Endothelial cell of umbilical vein (primary cell): ENCODE data around the gene ZNF804A. TPM values are rescaled to one million over a fixed set of nuclear protein-coding genes. Genes with fewer than 3 reads are reported as not detected.

ENCODE experiments used
- BruUV-seq: library from RNA; stranded (reverse); fragments of 400-500 nt; replicated peaks from 2 replicates; lab custom pipeline; 2021; lab: Mats Ljungman, UMichigan
- CTCF ChIA-PET: fragments of 300-600, 350-600 bp; sonication (Branson Sonifier 250); formaldehyde crosslinking; loops from one replicate; lab custom pipeline; 2021; ENCODE audit warnings: antibody characterized with exemption, inconsistent platforms; lab: Charles Lee
- POLR2A ChIA-PET: fragments of 300-600, 350-600 bp; sonication (Branson Sonifier 250); formaldehyde crosslinking; loops from one replicate; lab custom pipeline; 2021; ENCODE audit warnings: antibody characterized with exemption, inconsistent platforms; lab: Charles Lee
- DNase-seq: peaks from one replicate; pipeline ENCODE4 v3.0.0-alpha.2; 2011; ENCODE audit warnings: low read depth, low spot score
- FAIRE-seq: peaks from 2 replicates; lab custom pipeline; 2011; peaks lifted over from hg19 to GRCh38; lab: Jason Lieb, UNC
- H2AFZ ChIP-seq: 2 replicates; pipeline ENCODE4 v1.6.0; 2012; ENCODE audit warnings: low read depth, low read length, control low read depth, inconsistent platforms
- H3K27ac ChIP-seq: 2 replicates; pipeline ENCODE4 v1.5.1; 2011; ENCODE audit warnings: low read depth, mild to moderate bottlenecking, control low read depth, low read length, moderate library complexity; ENCODE audit not compliant: insufficient read depth
- H3K27me3 ChIP-seq, 2 experiments: 2 replicates each; pipeline versions ENCODE4 v1.6.0 to v1.6.1; 2011; ENCODE audit warnings: low read length in 2 of 2, mixed read lengths in 1 of 2; ENCODE audit not compliant: control insufficient read depth in 2 of 2, insufficient read depth in 2 of 2
- H3K36me3 ChIP-seq, 2 experiments: 2 replicates in 1 of 2; 3 replicates in 1 of 2; pipeline ENCODE4 v1.5.1; 2011; ENCODE audit warnings: low read length in 2 of 2, mild to moderate bottlenecking in 1 of 2, moderate library complexity in 1 of 2; ENCODE audit not compliant: control insufficient read depth in 2 of 2, insufficient read depth in 2 of 2; ENCODE audit errors: extremely low read depth in 1 of 2
- H3K4me1 ChIP-seq: 3 replicates; pipeline ENCODE4 v1.5.1; 2011; ENCODE audit warnings: mild to moderate bottlenecking, low read length; ENCODE audit not compliant: control insufficient read depth, insufficient read depth; ENCODE audit errors: extremely low read depth
- H3K4me2 ChIP-seq: 2 replicates; pipeline ENCODE4 v1.6.1; 2011; ENCODE audit warnings: low read length, control low read depth, mixed read lengths; ENCODE audit not compliant: insufficient read depth
- H3K4me3 ChIP-seq, 3 experiments: fragments of 200-600 bp in 1 of 3; sonication (generic), shearing (Covaris generic) in 1 of 3; replicated peaks in 1 of 3; 2 replicates each; pipeline ENCODE4 v1.5.1; 2011 to 2016; ENCODE audit warnings: control low read depth in 3 of 3, low read length in 3 of 3, mild to moderate bottlenecking in 2 of 3, inconsistent platforms in 1 of 3, low read depth in 1 of 3, moderate library complexity in 1 of 3; ENCODE audit not compliant: insufficient read depth in 1 of 3
- H3K79me2 ChIP-seq: 2 replicates; pipeline ENCODE4 v1.6.0; 2012; ENCODE audit warnings: low read length, inconsistent platforms; ENCODE audit not compliant: control insufficient read depth, insufficient read depth
- H3K9ac ChIP-seq: replicated peaks from 2 replicates; pipeline ENCODE3; 2011; ENCODE audit warnings: low read length, control low read depth; ENCODE audit not compliant: insufficient read depth; ENCODE audit errors: extremely low read depth
- H3K9me1 ChIP-seq: replicated peaks from 3 replicates; pipeline ENCODE4 v1.6.0; 2011; ENCODE audit warnings: mild to moderate bottlenecking, low read length; ENCODE audit not compliant: control insufficient read depth, insufficient read depth; ENCODE audit errors: extremely low read depth
- H3K9me3 ChIP-seq: replicated peaks from 2 replicates; pipeline ENCODE4 v1.5.1; 2012; ENCODE audit warnings: low read length, inconsistent platforms; ENCODE audit not compliant: control insufficient read depth, insufficient read depth
- H4K20me1 ChIP-seq: replicated peaks from 2 replicates; pipeline ENCODE3; 2011; ENCODE audit warnings: mild to moderate bottlenecking, low read length; ENCODE audit not compliant: control insufficient read depth, insufficient read depth; ENCODE audit errors: extremely low read depth
- EZH2 ChIP-seq: IDR thresholded peaks from 2 replicates; pipeline ENCODE4 v1.6.1; 2012; ENCODE audit warnings: borderline replicate concordance, low read depth, mild to moderate bottlenecking, moderate library complexity, low read length, inconsistent platforms; ENCODE audit not compliant: severe bottlenecking
- FOS ChIP-seq: IDR thresholded peaks from 2 replicates; pipeline ENCODE4 v1.6.1; 2011; ENCODE audit warnings: mild to moderate bottlenecking, low read length, moderate library complexity, borderline replicate concordance; ENCODE audit not compliant: insufficient read depth
- GATA2 ChIP-seq: IDR thresholded peaks from 2 replicates; pipeline ENCODE4 v1.7.0; 2011; ENCODE audit warnings: low read depth, mild to moderate bottlenecking, moderate library complexity, mixed read lengths, low read length; ENCODE audit not compliant: insufficient read length, insufficient read depth
- JUN ChIP-seq: IDR thresholded peaks from 2 replicates; pipeline ENCODE4 v1.6.1; 2011; ENCODE audit warnings: borderline replicate concordance, low read depth; ENCODE audit not compliant: insufficient read length, insufficient read depth
- MYC ChIP-seq: IDR thresholded peaks from one replicate; pipeline ENCODE4 v1.6.1; 2011; ENCODE audit warnings: mild to moderate bottlenecking, low read depth, low read length
- POLR2A ChIP-seq: IDR thresholded peaks from 2 replicates; pipeline ENCODE4 v1.6.1; 2012; ENCODE audit warnings: low read depth, mild to moderate bottlenecking, control low read depth, low read length
- POLR2AphosphoS5 ChIP-seq: IDR thresholded peaks from 2 replicates; pipeline ENCODE4 v1.6.1; 2012; ENCODE audit warnings: low read depth, mild to moderate bottlenecking, control low read depth, low read length, moderate library complexity; ENCODE audit not compliant: insufficient read depth
- dilution Hi-C: fragments of 300-500 bp; cut with MboI; formaldehyde crosslinking; loops from one replicate; pipeline ENCODE4 v1.15.0; 2019; ENCODE audit warnings: low sequenced_read_pairs; ENCODE audit not compliant: extremely low pct_ligation_motif_present
- intact Hi-C: fragments of 100-400 bp; cut with micrococcal nuclease; formaldehyde crosslinking; loops from one replicate; pipeline ENCODE4 v1.10.0; 2022
- polyA plus RNA-seq, 4 experiments: library from polyadenylated mRNA; depleted of rRNA in 3 of 4; stranded (reverse) in 3 of 4; unstranded in 1 of 4; fragments of >200 nt; gene quantifications; 2 replicates each; pipeline versions ENCODE4 v1.2.1 to v1.2.3, GENCODE V29; 2011 to 2012; ENCODE audit warnings: missing spikeins in 1 of 4
- total RNA-seq: library from RNA; stranded (reverse); gene quantifications from 2 replicates; pipeline ENCODE4 v1.2.3, GENCODE V29; 2021
- TF ChIP-seq, protein P1 (sequence below), 2 donors: IDR thresholded peaks; 1 replicate in 1 of 2; 2 replicates in 1 of 2; pipeline ENCODE4 v1.5.1; 2011; ENCODE audit warnings: low read length in 2 of 2, mild to moderate bottlenecking in 2 of 2, moderate library complexity in 2 of 2, control low read depth in 1 of 2, inconsistent platforms in 1 of 2, low read depth in 1 of 2; ENCODE audit not compliant: insufficient read depth in 1 of 2; ENCODE audit errors: extremely low read depth in 1 of 2
- TF ChIP-seq, protein P2 (sequence below): IDR thresholded peaks from 2 replicates; pipeline ENCODE4 v1.6.1; 2011; ENCODE audit not compliant: insufficient read depth, insufficient read length

The ZNF804A gene
- total and polyA plus RNA-seq, 2 donors (not counting 3 experiments of a cell fraction or from before 2014, with no cell fraction given), result 0.22 TPM; not detected in 1

DNA sequence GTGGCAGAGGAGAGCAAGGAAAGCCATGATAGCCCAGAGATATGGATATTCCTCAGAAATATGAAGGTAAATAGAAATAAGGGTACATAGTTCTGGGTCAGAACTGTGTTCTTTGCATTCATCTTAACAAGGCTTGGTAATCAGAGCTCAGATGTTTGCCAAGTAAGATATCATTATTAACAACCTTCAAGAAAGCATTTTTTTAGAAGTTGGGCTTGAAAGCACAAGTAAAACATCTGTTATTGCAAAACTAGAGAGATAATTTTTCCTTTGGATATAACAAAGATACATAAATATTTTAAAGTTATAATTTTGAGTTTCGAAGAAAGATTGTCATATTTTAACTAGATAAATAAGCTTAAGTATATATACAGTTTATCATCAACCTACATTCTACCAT is 171.4 kb downstream of the ZNF804A start:
- no peaks in the 10 kb centered on the region for H3K36me3 ChIP-seq
- no peak overlapping the region for H3K27ac ChIP-seq
- no peaks in the 10 kb centered on the region for H4K20me1 ChIP-seq
- DNase-seq (no peak), FAIRE-seq (no peak)
- no peak overlapping the region for H2AFZ ChIP-seq
- BruUV-seq, result no TSS peak
- H3K79me2 ChIP-seq, result no peaks in the 10 kb centered on the region
- H3K9ac ChIP-seq, result no peak overlapping the region
- no peaks in the 10 kb centered on the region for H3K9me1 ChIP-seq
- ChIA-PET POLR2A (no interaction called here), CTCF (interaction anchor here (0.9 to 1.0 kb wide), 2 partner anchors 11 to 13 kb away, joined by 3 to 4 read pairs; no protein-coding TSS in a partner anchor)
- dilution Hi-C loops, result no loop called here
- peaks cover 34% of the 10 kb centered on the region for H3K4me1 ChIP-seq
- intact Hi-C loops, result loop anchor here (1.0 to 5.0 kb wide), 2 partner anchors 12 to 157 kb away; no protein-coding TSS in a partner anchor
- H3K27me3 ChIP-seq, result no peaks in the 10 kb centered on the region
- H3K9me3 ChIP-seq, result no peaks in the 10 kb centered on the region
- no peak overlapping the region for H3K4me3 ChIP-seq
- no peak for TF ChIP-seq POLR2AphosphoS5
- TF ChIP-seq POLR2A, result no peak
- no peak for TF ChIP-seq GATA2
- TF ChIP-seq JUN, result no peak
- TF ChIP-seq, protein P1, sequence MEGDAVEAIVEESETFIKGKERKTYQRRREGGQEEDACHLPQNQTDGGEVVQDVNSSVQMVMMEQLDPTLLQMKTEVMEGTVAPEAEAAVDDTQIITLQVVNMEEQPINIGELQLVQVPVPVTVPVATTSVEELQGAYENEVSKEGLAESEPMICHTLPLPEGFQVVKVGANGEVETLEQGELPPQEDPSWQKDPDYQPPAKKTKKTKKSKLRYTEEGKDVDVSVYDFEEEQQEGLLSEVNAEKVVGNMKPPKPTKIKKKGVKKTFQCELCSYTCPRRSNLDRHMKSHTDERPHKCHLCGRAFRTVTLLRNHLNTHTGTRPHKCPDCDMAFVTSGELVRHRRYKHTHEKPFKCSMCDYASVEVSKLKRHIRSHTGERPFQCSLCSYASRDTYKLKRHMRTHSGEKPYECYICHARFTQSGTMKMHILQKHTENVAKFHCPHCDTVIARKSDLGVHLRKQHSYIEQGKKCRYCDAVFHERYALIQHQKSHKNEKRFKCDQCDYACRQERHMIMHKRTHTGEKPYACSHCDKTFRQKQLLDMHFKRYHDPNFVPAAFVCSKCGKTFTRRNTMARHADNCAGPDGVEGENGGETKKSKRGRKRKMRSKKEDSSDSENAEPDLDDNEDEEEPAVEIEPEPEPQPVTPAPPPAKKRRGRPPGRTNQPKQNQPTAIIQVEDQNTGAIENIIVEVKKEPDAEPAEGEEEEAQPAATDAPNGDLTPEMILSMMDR (IDR thresholded peaks at IDR 0.05; ENCODE audit: extremely low read depth in 1 of 2, insufficient read depth in 1 of 2, low read depth in 1 of 2, low read length in 2 of 2), result no peak
- TF ChIP-seq FOS, result no peak
- TF ChIP-seq, protein P2, sequence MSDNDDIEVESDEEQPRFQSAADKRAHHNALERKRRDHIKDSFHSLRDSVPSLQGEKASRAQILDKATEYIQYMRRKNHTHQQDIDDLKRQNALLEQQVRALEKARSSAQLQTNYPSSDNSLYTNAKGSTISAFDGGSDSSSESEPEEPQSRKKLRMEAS, result no peak
- TF ChIP-seq MYC, result no peak
- TF ChIP-seq EZH2, result no peak
- H3K4me2 ChIP-seq, result no peak overlapping the region
